Stimulated activated CD4-positive, alpha-beta T cell treated with anti-CD3 and anti-CD28 coated beads, TNF-alpha, amount 100 ng/mL, for 4 hours (primary cell): ENCODE data around the gene SPTSSA.

ENCODE experiments used
- DNase-seq, 3 experiments: peaks; one replicate each; pipeline ENCODE4 v3.0.0-alpha.2; 2020; ENCODE audit warnings: low read depth in 3 of 3

The SPTSSA gene

GRCh38 chr14:34472706-34473279 lies 10.8 kb upstream of the SPTSSA start:
- no peak for DNase-seq

GRCh38 chr14:34470319-34470718 lies 8.3 kb upstream of the SPTSSA start:
- no peak for DNase-seq

GRCh38 chr14:34466691-34467090 lies 4.7 kb upstream of the SPTSSA start:
- no peak for DNase-seq

- no peak for DNase-seq
Measured at GRCh38 chr14:34465069-34465859, 3.2 kb upstream of the SPTSSA start.

GRCh38 chr14:34463598-34463961 lies 1.5 kb upstream of the SPTSSA start:
- DNase-seq, result no peak

GRCh38 chr14:34461334-34462131 lies 507 bp downstream of the SPTSSA start:
- DNase-seq, result peak in 1 of 3 experiments; percentile 2

GRCh38 chr14:34460841-34461240 lies 1.2 kb downstream of the SPTSSA start:
- no peak for DNase-seq

GRCh38 chr14:34460295-34460694 lies 1.7 kb downstream of the SPTSSA start:
- DNase-seq, result no peak

- no peak for DNase-seq
Measured at GRCh38 chr14:34457186-34457585, 4.9 kb downstream of the SPTSSA start.

- DNase-seq, result no peak
Measured at GRCh38 chr14:34453226-34453625, 8.8 kb downstream of the SPTSSA start.

- DNase-seq, result no peak
Measured at GRCh38 chr14:34452258-34452822, 9.7 kb downstream of the SPTSSA start.

GRCh38 chr14:34450958-34451357 lies 11.1 kb downstream of the SPTSSA start:
- no peak for DNase-seq

- no peak for DNase-seq
Measured at GRCh38 chr14:34450542-34450915, 11.5 kb downstream of the SPTSSA start.

- DNase-seq, result no peak
Measured at GRCh38 chr14:34449819-34450541, 12.1 kb downstream of the SPTSSA start.

- no peak for DNase-seq
Measured at GRCh38 chr14:34439090-34439489, 22.9 kb downstream of the SPTSSA start.

GRCh38 chr14:34438438-34438837 lies 23.6 kb downstream of the SPTSSA start:
- no peak for DNase-seq

GRCh38 chr14:34437729-34438080 lies 24.3 kb downstream of the SPTSSA start:
- DNase-seq, result no peak

GRCh38 chr14:34436960-34437728 lies 24.9 kb downstream of the SPTSSA start:
- DNase-seq, result no peak

- no peak for DNase-seq
Measured at GRCh38 chr14:34436118-34436905, 25.7 kb downstream of the SPTSSA start.

- DNase-seq, result no peak
Measured at GRCh38 chr14:34433957-34434356, 28.1 kb downstream of the SPTSSA start.
